Smooth muscle cell (in vitro differentiated cells): ENCODE measurements around the gene U2AF1L4. TPM values are rescaled to one million over a fixed set of nuclear protein-coding genes. Genes with fewer than 3 reads are reported as not detected.
A peak's percentile ranks its signal among the peaks of the same experiment; 100 is the strongest.

Experiments used
- DNase-seq: peaks from one replicate; lab custom pipeline; 2025; ENCODE audit not compliant: unreplicated experiment; lab: John Stamatoyannopoulos, UW
- H2AFZ ChIP-seq: fragments of 200-600 bp; sonication (generic); 2 replicates; pipeline ENCODE4 v1.6.0; 2016; ENCODE audit warnings: antibody characterized with exemption, low read depth, mild to moderate bottlenecking
- H3F3A ChIP-seq: fragments of 200-600 bp; sonication (generic); 2 replicates; pipeline ENCODE4 v1.6.0; 2017; ENCODE audit warnings: antibody characterized with exemption, low read depth
- H3K27ac ChIP-seq: fragments of 200-600 bp; sonication (generic); 2 replicates; pipeline ENCODE4 v1.5.1; 2016; ENCODE audit warnings: low read depth, mild to moderate bottlenecking
- H3K27me3 ChIP-seq: fragments of 200-600 bp; sonication (generic); 2 replicates; pipeline ENCODE4 v1.6.1; 2016; ENCODE audit warnings: low read depth, mild to moderate bottlenecking
- H3K36me3 ChIP-seq: fragments of 200-600 bp; sonication (generic); 2 replicates; pipeline ENCODE4 v1.5.1; 2016; ENCODE audit warnings: low read depth
- H3K4me1 ChIP-seq: fragments of 200-600 bp; sonication (generic); 2 replicates; pipeline ENCODE4 v1.5.1; 2016; ENCODE audit warnings: low read depth
- H3K4me2 ChIP-seq: fragments of 200-600 bp; sonication (generic); 2 replicates; pipeline ENCODE4 v1.6.0; 2016; ENCODE audit warnings: mild to moderate bottlenecking
- H3K4me3 ChIP-seq: fragments of 200-600 bp; sonication (generic); 2 replicates; pipeline ENCODE4 v1.5.1; 2016; ENCODE audit warnings: mild to moderate bottlenecking
- H3K79me2 ChIP-seq: fragments of 200-600 bp; sonication (generic); 2 replicates; pipeline ENCODE4 v1.6.0; 2016; ENCODE audit warnings: low read depth, mild to moderate bottlenecking
- H3K9ac ChIP-seq: fragments of 200-600 bp; sonication (generic); 2 replicates; pipeline ENCODE4 v1.6.0; 2016; ENCODE audit warnings: low read depth
- H3K9me3 ChIP-seq: fragments of 200-600 bp; sonication (generic); replicated peaks from 2 replicates; pipeline ENCODE4 v1.5.1; 2016; ENCODE audit warnings: low read depth
- H4K20me1 ChIP-seq: fragments of 200-600 bp; sonication (generic); 2 replicates; pipeline ENCODE4 v1.6.0; 2016; ENCODE audit warnings: low read depth
- CTCF ChIP-seq: fragments of 200-600 bp; sonication (generic); IDR thresholded peaks from 2 replicates; pipeline ENCODE4 v1.5.1; 2017; ENCODE audit warnings: borderline replicate concordance, mild to moderate bottlenecking, antibody characterized with exemption; ENCODE audit not compliant: insufficient read depth, poor library complexity, severe bottlenecking
- WGBS: methylation state at CpG from one replicate; pipeline ENCODE4 v1.1.7; 2016; ENCODE audit warnings: low lambda C conversion rate; 5-methylcytosine and 5-hydroxymethylcytosine counted together
- polyA plus RNA-seq: library from polyadenylated mRNA; unstranded; fragments of >200 nt; fragmentation: Nextera tagmentation; extraction: Ambion mirVana; gene quantifications from 2 replicates; pipeline ENCODE4 v1.2.1, GENCODE V29; 2016
- total RNA-seq: library from RNA; depleted of rRNA; stranded (reverse); fragments of >200 nt; gene quantifications from 2 replicates; pipeline ENCODE4 v1.2.3, GENCODE V29; 2014

U2AF1L4 gene
- total and polyA plus RNA-seq, 2 experiments from 2014 or later: 14.6 to 29.3 TPM

- Histone ChIP-seq H3K79me2 (no peaks in the 10 kb centered on the region), H3K27ac (no peak overlapping the region), H3K9ac (no peak overlapping the region), H3K27me3 (no peaks in the 10 kb centered on the region), H3K36me3 (no peaks in the 10 kb centered on the region), H3K9me3 (no peaks in the 10 kb centered on the region), H4K20me1 (no peaks in the 10 kb centered on the region), H3K4me2 (no peak overlapping the region), H3K4me3 (no peak overlapping the region), H3F3A (no peaks in the 10 kb centered on the region), H2AFZ (no peak overlapping the region), H3K4me1 (peaks cover 5% of the 10 kb centered on the region)
- no peak for TF ChIP-seq CTCF
- DNase-seq: no peak
- WGBS: 98% methylated on average over 2 of the region's 2 CpGs
These were observed 6.4 kb downstream of the U2AF1L4 start for GRCh38 chr19:35738887-35739229.

GRCh38 chr19:35738021-35738886 lies 7.0 kb downstream of the U2AF1L4 start:
- TF ChIP-seq CTCF: no peak

GRCh38 chr19:35736913-35737886 lies 8.0 kb downstream of the U2AF1L4 start:
- Histone ChIP-seq H3K79me2 (no peaks in the 10 kb centered on the region), H3K27ac (no peak overlapping the region), H3K4me1 (peaks cover 5% of the 10 kb centered on the region), H3K9ac (no peak overlapping the region), H2AFZ (no peak overlapping the region), H3K27me3 (no peaks in the 10 kb centered on the region), H3K9me3 (no peaks in the 10 kb centered on the region), H3K4me3 (no peak overlapping the region), H3K36me3 (no peaks in the 10 kb centered on the region), H3F3A (no peaks in the 10 kb centered on the region), H3K4me2 (no peak overlapping the region), H4K20me1 (peaks cover 5% of the 10 kb centered on the region)
- 96% methylated on average over 22 of the region's 22 CpGs for WGBS
- DNase-seq: no peak
- TF ChIP-seq CTCF: peak; percentile 12

More at GRCh38 chr19:35738021-35738886, 7.0 kb downstream of the U2AF1L4 start:
- DNase-seq: no peak
- H4K20me1 ChIP-seq: no peaks in the 10 kb centered on the region
- no peaks in the 10 kb centered on the region for H3K27me3 ChIP-seq
- H3F3A ChIP-seq: no peaks in the 10 kb centered on the region
- H3K79me2 ChIP-seq: no peaks in the 10 kb centered on the region
- no peak overlapping the region for H3K27ac ChIP-seq
- no peak overlapping the region for H3K4me3 ChIP-seq
- H3K4me2 ChIP-seq: no peak overlapping the region
- no peaks in the 10 kb centered on the region for H3K36me3 ChIP-seq
- H3K4me1 ChIP-seq: peaks cover 5% of the 10 kb centered on the region
- H2AFZ ChIP-seq: no peak overlapping the region
- WGBS: 97% methylated on average over 37 of the region's 37 CpGs
- H3K9me3 ChIP-seq: no peaks in the 10 kb centered on the region
- H3K9ac ChIP-seq: no peak overlapping the region
